HG03469 (cell line): ENCODE measurements around the gene CDH26.

Source experiments
- ATAC-seq: cut with Tn5 transposase; IDR thresholded peaks from one replicate; pipeline ENCODE4 v1.9.1; 2021; ENCODE audit warnings: mild to moderate bottlenecking, moderate library complexity, moderate number of reproducible peaks; ENCODE audit not compliant: unreplicated experiment

The CDH26 gene

DNA sequence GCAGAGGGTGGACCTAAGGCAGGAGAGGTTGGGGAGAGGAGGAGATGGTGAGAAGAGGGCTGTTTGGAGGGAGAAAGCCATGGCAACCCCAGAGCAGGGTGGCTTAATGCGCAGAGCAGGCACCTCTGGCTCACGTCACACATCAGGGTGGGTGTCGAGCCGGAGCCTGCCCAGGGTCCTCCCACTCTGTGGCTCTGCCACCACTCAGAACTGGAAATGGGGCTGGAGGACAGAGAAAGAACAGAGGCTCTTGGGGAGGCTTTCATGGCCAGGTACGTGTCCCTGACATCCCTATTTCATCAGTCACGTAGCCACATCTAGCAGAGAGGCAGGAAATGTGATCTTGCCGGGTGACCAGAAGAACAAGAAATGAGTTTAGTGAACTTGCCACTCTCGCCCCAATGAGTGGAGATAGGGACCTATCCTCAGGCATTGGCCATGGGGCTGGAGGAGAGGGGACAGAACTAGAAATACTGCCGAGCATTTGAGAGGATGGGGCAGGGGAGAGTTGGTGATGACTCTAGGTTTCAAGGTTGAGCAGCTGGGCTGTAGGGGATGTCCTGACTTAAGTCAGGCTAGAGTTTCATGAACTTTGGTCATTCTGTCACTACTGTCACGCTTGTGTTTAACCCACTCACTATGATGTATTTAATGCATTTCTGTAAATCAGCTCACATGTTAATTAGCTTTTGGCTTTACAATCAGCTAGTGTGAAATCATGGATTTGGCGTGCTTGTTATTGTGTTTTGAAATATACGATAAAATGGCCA is 52.7 kb downstream of the CDH26 start:
- ATAC-seq, result no peak

DNA sequence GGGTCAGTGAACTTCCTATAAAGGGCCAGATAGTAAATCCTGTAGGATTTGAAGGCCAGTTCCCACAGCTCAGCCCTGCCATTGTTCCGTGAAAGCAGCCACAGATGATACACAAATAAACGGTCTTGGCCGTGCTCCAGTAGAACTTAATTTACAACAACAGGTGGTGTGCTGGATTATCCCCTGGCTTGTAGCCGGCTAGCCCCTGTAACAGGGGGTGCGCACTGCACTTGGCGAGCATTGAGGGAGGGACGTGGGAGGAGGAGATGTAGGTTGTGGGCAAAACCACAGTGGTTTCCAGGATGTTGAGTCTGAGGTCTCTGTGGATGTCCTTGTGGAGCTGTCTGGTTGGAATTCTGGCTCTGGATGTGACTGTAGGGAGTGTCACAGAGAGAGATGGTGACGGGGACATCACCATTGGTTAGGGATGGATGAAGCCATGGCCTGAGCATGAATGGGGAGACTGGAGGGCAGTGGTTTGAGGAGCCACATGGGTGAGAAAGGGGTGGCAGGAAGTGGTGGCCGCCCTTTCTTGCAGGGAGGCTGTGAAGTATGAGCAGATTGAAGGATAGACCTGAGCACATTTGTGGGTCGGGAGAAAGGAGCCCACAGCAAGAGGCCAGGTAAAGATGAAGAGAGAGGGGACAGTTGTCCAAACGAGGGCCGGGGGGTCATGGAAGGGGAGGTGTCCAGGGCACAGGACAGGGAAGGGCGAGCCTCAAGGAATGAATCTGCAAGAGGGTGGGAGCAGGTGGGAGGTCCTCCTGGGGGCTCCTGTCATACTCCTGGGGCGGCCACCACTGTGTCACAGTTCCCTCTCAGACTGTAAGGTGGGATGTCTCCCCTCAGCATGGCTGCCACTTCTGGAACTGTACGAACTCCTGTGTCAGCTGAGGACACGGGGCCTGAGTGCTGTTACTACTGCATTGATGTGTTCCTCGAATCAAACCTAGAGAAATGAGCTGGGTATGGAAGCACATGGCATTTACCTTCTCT is 53.6 kb downstream of the CDH26 start:
- no peak for ATAC-seq

DNA sequence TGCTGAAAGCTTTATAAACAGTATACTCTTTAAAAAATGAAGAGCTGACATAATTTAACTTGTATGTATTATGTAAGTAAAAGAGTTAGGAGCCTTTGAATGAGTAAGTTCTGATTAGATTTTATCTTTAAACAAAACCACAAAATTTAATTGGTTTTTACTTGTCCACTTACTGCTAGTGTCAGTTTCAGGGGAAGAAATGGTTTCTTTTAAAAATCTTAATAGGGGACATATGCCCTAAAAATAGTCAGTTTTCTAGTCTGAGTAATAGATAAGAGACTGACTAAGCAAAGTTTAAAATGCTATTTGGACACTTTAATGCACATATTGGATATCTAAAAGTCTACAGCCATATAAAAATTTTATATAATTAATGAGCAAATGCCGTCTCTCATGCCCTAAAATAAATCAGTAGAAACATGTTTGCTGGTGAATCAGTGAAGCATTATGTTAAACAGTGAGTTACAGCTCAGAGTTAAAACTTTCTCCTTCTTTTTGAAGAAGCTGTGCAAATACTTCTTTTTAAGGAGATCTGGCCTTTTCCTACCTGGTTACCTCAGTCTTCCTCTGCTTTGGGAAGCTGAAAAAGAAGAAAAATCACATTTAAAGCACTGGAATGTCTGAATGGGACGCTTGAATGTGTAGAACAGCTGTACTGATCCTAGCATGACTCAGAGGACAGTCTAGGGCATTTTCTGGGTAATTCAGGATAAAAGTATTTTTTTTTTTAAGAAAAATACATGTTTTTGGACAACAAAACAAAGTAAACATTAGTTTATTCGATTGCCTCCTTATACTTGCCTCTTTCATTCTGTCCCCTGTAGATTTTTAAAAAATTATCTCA is 55.3 kb downstream of the CDH26 start:
- ATAC-seq, result no peak

DNA sequence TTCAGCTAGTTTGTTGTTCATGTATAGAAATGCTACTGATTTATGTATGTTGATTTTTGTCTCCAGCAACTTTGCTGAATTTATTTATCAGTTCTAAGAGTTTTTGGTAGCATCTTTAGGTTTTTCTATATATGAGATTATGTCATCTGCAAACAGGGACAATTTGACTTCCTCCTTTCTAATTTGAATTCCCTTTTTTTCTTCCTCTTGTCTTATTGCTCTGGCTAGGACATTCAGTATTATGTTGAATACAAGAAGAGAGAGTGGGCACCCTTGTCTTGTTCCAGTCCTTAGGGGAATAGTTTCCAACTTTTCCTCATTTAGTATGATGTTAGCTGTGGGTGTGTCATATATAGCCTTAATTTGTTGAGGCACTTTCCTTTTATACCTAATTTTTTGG is 58.2 kb downstream of the CDH26 start:
- no peak for ATAC-seq

DNA sequence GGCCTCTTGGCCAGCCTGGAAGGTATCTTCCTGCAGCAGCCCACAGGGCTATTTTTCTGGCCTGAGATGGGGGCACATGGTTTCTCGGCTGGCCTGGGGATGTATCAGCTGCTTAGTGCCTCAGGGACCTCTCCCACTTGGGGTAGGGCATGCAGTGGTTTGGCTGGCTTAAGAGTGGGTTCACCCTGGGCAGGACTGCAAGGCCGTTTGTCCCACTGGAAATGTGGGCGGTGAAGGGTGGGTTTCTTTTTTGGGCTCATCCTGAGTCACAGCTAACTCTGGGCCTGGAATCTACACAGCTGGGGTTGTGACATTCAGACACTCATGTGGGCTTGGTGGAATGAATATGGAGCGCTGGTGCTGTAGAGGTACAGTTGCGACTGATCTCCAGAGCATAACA is 62.0 kb downstream of the CDH26 start:
- ATAC-seq, result no peak

DNA sequence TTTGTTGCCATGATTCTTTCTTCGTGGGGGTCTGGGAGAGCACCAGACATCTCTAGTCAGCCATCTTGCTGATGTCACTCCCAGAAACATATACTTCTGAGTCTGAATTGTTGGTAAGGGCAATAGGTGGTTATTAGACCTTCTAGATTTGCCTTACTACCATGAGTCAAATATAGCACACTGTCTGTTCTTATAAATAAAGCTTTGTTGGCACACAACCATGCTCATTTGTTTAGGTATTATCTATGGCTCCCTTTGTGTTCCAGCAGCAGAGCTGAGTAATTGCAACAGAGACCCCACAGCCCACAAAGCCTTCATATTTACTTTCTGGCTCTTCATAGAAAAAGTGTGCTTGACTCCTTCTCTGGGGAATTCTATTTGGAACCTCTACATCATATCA is 62.9 kb downstream of the CDH26 start:
- no peak for ATAC-seq

DNA sequence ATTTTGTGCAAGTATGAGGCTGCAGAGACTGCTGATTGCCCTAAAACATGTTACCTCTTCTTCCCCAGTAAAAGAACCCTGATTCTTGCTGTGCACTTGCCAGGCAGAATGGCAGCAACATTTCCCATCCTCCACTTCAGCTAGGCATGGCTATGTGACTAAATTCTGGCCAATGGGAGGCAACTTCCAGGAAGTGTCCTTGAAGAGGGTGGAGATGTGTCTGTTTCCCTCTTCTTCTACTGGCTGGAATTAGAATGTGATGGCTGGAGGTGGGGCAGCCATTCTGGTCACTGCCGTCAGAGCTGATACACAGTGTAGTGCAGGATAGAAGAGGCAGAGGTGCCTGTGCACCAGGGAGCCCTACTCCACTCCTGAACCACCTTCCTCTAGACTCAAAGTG is 64.6 kb downstream of the CDH26 start:
- ATAC-seq, result no peak

DNA sequence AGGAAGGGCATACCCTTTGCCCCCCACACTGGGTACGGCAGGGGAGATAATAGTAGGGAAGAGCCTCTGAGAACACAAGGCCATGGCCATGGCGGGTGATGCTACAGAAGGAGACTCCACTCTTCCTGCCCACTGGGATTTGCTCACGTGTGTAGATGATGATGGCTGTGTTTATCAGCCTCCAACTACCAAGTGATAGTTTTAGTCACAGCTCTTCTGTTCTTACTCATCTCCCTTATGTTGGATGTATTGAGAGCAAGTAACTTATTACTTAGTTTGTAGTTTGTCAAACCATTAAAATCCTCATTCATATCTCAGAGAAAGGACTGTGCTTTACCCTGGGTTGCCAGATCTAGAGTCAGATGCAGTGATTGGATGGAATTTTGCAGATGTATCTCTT is 66.0 kb downstream of the CDH26 start:
- ATAC-seq, result no peak

DNA sequence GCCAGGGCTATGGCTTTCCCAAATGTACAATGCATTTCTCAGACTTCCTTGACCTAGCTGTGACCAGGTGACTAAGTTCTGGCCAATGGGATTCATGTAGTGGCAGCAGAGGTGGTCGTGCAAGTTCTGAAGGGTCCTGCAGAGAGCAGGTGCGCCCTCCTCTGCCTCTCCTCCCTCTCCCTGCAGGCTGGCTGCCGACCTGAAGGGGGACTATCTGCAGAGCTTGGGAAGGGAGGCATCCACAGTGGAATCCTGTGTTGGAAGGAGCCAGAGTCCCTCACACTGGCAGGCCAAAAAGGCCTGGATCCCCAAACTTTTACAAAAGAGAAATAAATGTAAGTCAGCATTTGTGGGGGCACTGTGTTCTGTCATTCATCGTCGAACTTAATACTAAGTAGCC is 66.6 kb downstream of the CDH26 start:
- no peak for ATAC-seq

DNA sequence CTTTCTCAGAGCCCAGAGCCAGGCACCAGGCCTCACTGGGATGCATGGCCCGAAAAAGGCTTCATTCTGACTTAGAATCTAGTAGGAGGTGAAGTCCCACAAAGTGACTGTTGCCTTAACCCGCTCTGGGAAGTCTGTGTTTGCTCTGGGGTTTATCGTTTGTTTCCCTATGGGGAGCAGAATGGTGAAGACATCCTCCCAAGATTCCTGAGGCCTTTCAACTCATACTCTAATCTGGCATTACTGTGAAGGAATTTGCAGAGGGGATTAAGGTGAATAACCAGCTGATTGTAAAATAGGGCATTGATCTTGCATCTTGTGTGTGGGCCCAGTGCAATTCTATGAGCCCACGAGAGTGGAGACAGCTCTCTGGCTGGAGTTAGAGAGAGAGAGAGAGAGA is 67.8 kb downstream of the CDH26 start:
- no peak for ATAC-seq

DNA sequence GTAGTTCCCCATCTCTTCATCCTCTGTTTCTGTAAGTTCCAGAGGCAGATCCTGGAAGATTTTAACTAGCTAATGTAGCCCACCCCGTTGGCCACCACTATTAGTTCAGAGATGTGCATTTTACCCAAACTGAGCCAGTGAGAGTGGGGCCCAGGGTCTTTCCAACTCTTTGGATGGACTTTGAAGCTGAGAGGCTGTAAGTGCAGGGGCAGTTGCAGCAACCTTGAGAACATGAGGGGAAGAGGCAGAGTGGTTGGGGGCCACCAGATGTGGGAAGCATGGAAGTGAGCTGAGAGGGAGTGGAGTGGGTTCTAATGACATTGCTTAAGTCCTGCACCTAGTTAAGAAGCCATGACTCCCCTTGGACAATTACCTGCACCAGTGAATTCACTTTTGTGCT is 72.2 kb downstream of the CDH26 start:
- no peak for ATAC-seq

DNA sequence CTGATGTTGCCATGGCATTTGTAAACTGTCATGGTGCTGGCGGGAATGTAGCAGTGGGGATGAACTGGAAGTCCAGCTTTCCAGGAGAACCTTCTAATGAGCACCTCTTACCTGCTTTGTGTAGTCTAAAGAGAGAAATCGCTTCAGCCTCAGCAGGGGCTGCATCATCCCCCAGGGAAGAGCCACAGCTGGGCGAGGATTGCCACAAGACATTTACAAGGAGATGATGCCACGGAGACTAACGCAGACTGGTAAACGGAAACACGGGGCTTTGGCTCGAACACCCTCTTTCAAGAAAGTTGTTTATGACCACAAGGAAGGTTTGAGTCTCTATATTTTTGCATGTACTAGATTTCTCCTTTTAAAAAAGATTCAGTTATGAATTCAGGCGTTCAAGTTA is 72.9 kb downstream of the CDH26 start:
- no peak for ATAC-seq

DNA sequence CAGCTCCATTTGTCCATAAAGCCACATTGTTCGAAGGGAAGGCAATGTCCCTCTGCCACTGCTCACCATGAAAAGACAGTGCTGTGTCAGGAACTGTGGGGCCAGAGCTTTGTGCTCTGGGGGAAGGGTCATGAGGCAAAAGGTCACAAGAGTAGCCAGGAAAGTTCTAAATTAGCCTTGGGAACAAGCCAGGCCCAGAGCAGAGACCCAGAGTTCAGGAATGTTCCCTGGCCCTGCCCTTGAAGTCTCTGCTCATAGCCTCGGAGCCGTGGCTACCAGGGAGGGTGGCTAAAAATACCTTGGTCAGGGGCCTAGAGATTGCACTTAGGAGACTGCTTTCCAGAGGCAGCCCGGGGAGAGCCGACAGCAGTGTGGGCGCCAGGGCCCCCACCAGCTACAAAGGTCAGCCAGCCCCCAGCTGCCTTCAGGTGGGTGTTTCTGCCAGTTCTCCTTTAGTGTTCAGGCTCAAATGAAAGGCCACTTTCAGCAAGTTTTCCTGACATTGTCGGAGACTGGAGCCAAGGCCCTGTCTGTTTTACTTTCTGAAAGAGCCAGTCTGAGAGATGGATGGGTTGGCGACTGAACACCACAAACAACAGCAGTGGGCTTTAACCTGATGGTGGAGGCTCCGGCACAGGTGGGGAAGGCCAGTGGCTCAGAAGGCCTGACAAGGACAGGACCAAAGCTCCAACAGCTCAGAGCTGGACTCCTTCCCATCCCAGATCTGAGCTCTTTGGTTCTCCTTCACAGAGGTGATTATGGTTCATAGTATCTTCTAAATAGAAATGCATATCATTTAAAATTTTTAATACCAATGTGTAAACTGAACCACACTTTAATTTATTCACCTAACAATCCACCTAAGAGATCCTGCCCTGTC is 76.2 kb downstream of the CDH26 start:
- ATAC-seq, result no peak

DNA sequence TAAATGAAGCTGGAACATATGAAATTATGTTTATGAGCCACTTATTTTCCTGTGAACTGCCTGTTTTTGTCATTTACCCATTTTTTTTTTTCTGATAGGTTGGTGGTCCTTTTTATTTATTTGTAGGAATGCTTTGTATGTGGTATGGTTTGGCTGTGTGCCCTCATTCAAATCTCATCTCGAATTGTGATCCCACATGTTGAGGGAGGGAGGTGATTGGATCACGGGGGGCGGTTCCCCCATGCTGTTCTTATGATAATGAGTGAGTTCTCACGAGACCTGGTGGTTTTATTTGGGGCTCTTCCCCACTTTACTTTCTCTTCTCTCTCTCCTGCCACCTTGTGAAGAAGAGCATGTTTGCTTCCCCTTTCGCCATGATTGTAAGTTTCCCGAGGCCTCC is 77.3 kb downstream of the CDH26 start:
- no peak for ATAC-seq

DNA sequence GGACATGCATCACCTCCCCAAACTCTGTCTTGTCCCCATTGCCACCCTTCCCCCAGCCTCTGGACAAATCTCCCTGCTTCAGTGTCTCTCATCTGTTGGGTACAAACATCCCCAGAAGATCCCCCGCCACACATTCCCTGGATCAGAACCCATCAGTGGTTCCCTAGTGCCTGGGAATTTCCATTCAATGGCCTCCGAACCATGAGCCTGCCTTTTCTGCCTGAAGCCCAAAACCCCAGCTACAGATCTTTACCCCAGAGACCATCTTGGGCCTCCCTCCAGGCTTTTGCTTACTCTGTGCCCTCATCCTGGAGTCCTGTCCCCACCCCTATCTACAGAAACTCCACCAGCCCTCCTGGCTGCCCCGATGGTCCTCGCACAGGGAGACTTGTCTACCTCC is 78.1 kb downstream of the CDH26 start:
- no peak for ATAC-seq

DNA sequence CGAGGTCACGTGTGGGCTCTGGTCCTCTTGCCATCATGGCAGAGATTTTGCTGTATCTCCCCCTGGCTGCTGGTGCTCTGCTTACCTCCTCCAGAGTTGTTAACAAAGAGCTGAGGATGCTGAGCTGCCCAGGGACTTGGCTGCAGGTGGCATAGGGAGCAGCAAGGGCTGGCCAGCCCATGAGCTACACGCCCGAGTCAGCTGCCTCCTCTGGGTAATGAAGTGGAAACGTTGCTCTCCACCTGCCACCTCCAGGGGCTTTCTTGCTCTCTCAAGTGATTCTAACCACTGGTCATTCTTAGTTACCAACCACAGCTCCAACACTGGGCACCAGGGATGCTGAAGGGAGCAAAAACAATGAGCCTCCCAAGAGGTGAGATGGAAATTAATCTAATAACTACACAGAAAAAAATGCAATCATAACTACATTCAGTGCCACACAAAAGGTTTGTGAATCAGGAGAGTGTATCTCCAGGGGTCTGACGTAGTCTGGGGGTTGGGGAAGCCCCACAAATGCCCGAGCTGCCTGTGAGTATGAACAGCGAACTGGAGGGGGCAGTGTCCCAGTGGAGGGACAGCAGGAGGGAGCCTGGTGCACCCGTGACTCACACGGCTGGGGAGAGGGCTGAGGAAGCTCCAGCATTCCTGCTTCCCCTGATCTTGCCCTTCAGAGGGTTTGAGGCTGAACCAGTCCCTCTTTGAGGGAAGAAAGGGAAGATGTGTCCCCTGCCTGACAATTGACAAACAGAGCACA is 78.7 kb downstream of the CDH26 start:
- no peak for ATAC-seq

DNA sequence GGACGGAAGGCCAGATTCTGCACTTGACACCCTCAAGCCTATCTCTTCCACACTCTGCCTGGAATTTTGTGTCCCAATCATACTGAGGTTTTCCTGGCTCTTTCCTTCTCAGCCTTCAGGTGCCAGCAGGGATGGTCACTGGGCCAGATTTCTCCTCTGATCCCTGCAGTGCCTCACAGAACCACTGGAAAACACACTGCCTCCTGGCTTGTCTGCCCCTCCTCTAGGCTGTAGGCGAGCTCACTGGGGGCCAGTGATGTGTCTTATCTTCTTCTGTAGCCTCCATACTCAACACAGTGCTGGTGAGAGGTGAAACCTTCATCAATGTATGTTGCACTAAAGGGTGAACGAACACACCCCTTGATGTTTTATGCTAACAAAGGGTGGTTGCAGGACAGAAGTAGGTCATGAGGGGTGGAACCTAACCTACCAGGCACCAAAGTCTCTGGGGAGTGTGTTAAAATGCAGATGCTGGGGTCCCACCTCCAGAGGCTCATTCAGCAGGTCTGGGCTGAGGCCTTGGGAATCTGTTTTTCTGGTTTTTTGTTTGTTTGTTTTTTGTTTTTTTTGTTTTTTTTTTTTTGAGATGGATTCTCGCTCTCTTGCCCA is 80.3 kb downstream of the CDH26 start:
- no peak for ATAC-seq

DNA sequence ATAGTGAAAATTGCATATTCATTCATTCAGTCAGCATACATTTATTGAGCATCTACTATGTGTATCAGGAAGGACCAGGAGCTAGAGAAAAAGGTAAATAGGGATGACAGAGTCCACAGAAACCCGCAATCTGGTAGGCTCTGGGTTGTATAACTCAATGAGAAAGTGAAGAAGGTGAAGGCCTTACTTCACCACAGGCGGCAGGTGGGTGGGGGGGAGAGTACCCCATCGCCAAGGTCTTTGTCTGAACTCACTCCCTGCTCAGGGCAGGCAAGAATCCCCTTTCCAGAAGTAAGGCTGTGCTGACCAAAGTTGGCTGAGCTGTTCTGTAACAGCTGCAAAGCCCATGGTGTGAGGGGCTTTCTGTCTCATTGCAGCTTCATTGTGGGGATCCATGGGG is 81.3 kb downstream of the CDH26 start:
- no peak for ATAC-seq
